Neural cell (in vitro differentiated cells): ENCODE results near the gene ONECUT1. TPM values are rescaled to one million over a fixed set of nuclear protein-coding genes. Genes with fewer than 3 reads are reported as not detected.

ENCODE experiments used
- H2AFZ ChIP-seq: fragments of 200-600, 300-800 bp; sonication (generic), shearing (Covaris generic); 2 replicates; pipeline ENCODE4 v1.6.0; 2014; ENCODE audit warnings: low read depth, mild to moderate bottlenecking, antibody characterized with exemption, low read length, moderate library complexity
- H3F3A ChIP-seq: fragments of 200-600 bp; shearing (Covaris generic); 2 replicates; pipeline ENCODE4 v1.6.1; 2016; ENCODE audit warnings: mild to moderate bottlenecking, moderate library complexity, mixed read lengths, antibody characterized with exemption, low read length; ENCODE audit not compliant: insufficient read depth, poor library complexity, severe bottlenecking
- H3K27ac ChIP-seq: fragments of 200-600, 300-800 bp; sonication (generic), shearing (Covaris generic); 2 replicates; pipeline ENCODE4 v1.5.1; 2014; ENCODE audit warnings: mild to moderate bottlenecking, low read length, moderate library complexity
- H3K27me3 ChIP-seq: fragments of 300-800, 200-600 bp; sonication (generic), shearing (Covaris generic); 2 replicates; pipeline ENCODE4 v1.6.0; 2014; ENCODE audit warnings: mild to moderate bottlenecking, low read depth, low read length, moderate library complexity; ENCODE audit not compliant: insufficient read depth
- H3K36me3 ChIP-seq: fragments of 300-800, 200-600 bp; sonication (generic), shearing (Covaris generic); 2 replicates; pipeline ENCODE4 v1.5.1; 2014; ENCODE audit warnings: mild to moderate bottlenecking, antibody characterized with exemption, low read length, moderate library complexity; ENCODE audit not compliant: insufficient read depth
- H3K4me2 ChIP-seq: fragments of 300-800, 200-600 bp; sonication (generic), shearing (Covaris generic); 2 replicates; pipeline ENCODE4 v1.6.0; 2014; ENCODE audit warnings: mild to moderate bottlenecking, low read length
- H3K4me3 ChIP-seq: fragments of 300-800, 200-600 bp; sonication (generic), shearing (Covaris generic); 2 replicates; pipeline ENCODE4 v1.5.1; 2014; ENCODE audit warnings: mild to moderate bottlenecking, low read length, moderate library complexity
- H3K79me2 ChIP-seq: fragments of 200-600 bp; shearing (Covaris generic); replicated peaks from 2 replicates; pipeline ENCODE4 v1.6.0; 2014; ENCODE audit warnings: mild to moderate bottlenecking, low read length, moderate library complexity; ENCODE audit not compliant: insufficient read depth
- H3K9ac ChIP-seq: fragments of 300-800, 200-600 bp; sonication (generic), shearing (Covaris generic); 2 replicates; pipeline ENCODE4 v1.6.1; 2016; ENCODE audit warnings: mild to moderate bottlenecking, low read length, mixed read lengths
- H3K9me2 ChIP-seq: fragments of 200-600 bp; shearing (Covaris generic); 2 replicates; pipeline ENCODE4 v1.6.1; 2016; ENCODE audit warnings: mild to moderate bottlenecking, low read length, mixed read lengths; ENCODE audit not compliant: insufficient read depth
- H3K9me3 ChIP-seq: fragments of 200-600, 300-800 bp; sonication (generic), shearing (Covaris generic); 2 replicates; pipeline ENCODE4 v1.6.1; 2016; ENCODE audit warnings: mild to moderate bottlenecking, mixed run types, low read length, moderate library complexity, mixed read lengths
- H4K20me1 ChIP-seq: fragments of 200-600 bp; shearing (Covaris generic); 2 replicates; pipeline ENCODE4 v1.6.1; 2016; ENCODE audit warnings: mild to moderate bottlenecking, mixed run types; ENCODE audit not compliant: insufficient read depth
- CTCF ChIP-seq: fragments of 450-650 bp; IDR thresholded peaks from 2 replicates; pipeline ENCODE4 v1.5.1; 2014; ENCODE audit warnings: antibody characterized with exemption, mild to moderate bottlenecking, moderate library complexity; ENCODE audit not compliant: poor library complexity, severe bottlenecking
- EP300 ChIP-seq: fragments of 450-650 bp; conservative IDR thresholded peaks from 2 replicates; pipeline ENCODE4 v1.6.1; 2014; ENCODE audit warnings: antibody characterized with exemption, mild to moderate bottlenecking, moderate library complexity; ENCODE audit not compliant: poor library complexity, severe bottlenecking
- EZH2 ChIP-seq: fragments of 200-600, 300-800 bp; shearing (Covaris generic), sonication (generic); IDR thresholded peaks from 2 replicates; pipeline ENCODE4 v1.6.1; 2014; ENCODE audit warnings: antibody characterized with exemption, low read length, borderline replicate concordance, mild to moderate bottlenecking; ENCODE audit not compliant: insufficient read depth, poor library complexity, severe bottlenecking
- MXI1 ChIP-seq: fragments of 450-650 bp; conservative IDR thresholded peaks from 2 replicates; pipeline ENCODE4 v1.6.1; 2014; ENCODE audit warnings: antibody characterized with exemption, mild to moderate bottlenecking; ENCODE audit not compliant: poor library complexity, severe bottlenecking
- POLR2AphosphoS5 ChIP-seq: IDR thresholded peaks from 2 replicates; pipeline ENCODE4 v1.6.1; 2012
- RAD21 ChIP-seq: fragments of 450-650 bp; conservative IDR thresholded peaks from 2 replicates; pipeline ENCODE4 v1.6.1; 2014; ENCODE audit warnings: antibody characterized with exemption, mild to moderate bottlenecking, moderate library complexity
- SMC3 ChIP-seq: fragments of 450-650 bp; conservative IDR thresholded peaks from 2 replicates; pipeline ENCODE4 v1.6.1; 2014; ENCODE audit warnings: antibody characterized with exemption, mild to moderate bottlenecking, moderate library complexity; ENCODE audit not compliant: poor library complexity
- TAF1 ChIP-seq: IDR thresholded peaks from 2 replicates; pipeline ENCODE4 v1.6.1; 2012; ENCODE audit warnings: low read depth
- polyA plus RNA-seq: library from polyadenylated mRNA; depleted of rRNA; stranded (reverse); fragments of >200 nt; gene quantifications from 2 replicates; pipeline ENCODE4 v1.2.3, GENCODE V29; 2014
- TF ChIP-seq, protein P1 (sequence below): IDR thresholded peaks from 2 replicates; pipeline ENCODE4 v1.6.1; 2012; ENCODE audit warnings: borderline replicate concordance

ONECUT1 gene
- polyA plus RNA-seq, 1 donor from 2014 or later = 1.2 TPM

DNA sequence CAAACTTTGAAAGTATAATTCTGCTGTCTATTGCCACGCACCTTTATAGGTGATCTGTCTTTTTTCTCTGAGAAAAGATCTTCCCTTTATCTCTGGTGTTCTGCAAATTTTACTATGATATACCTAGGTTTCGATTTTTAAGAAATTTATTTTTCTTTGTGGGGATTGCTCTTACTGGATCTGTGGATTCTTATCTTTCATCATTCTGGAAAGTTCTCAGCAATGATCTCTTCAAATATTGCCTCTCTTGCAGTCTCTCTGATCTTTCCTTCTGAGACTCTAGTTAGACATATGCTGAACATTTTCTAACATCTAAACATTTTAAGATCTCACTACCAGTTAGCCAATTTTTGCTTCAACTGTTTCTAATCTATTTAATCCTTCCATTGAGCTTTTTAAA, 63.9 kb downstream of the ONECUT1 start:
- TF ChIP-seq EP300 (no peak), SMC3 (no peak), CTCF (no peak), EZH2 (no peak), MXI1 (no peak), RAD21 (no peak), POLR2AphosphoS5 (no peak), TAF1 (no peak)
- TF ChIP-seq, protein P1, sequence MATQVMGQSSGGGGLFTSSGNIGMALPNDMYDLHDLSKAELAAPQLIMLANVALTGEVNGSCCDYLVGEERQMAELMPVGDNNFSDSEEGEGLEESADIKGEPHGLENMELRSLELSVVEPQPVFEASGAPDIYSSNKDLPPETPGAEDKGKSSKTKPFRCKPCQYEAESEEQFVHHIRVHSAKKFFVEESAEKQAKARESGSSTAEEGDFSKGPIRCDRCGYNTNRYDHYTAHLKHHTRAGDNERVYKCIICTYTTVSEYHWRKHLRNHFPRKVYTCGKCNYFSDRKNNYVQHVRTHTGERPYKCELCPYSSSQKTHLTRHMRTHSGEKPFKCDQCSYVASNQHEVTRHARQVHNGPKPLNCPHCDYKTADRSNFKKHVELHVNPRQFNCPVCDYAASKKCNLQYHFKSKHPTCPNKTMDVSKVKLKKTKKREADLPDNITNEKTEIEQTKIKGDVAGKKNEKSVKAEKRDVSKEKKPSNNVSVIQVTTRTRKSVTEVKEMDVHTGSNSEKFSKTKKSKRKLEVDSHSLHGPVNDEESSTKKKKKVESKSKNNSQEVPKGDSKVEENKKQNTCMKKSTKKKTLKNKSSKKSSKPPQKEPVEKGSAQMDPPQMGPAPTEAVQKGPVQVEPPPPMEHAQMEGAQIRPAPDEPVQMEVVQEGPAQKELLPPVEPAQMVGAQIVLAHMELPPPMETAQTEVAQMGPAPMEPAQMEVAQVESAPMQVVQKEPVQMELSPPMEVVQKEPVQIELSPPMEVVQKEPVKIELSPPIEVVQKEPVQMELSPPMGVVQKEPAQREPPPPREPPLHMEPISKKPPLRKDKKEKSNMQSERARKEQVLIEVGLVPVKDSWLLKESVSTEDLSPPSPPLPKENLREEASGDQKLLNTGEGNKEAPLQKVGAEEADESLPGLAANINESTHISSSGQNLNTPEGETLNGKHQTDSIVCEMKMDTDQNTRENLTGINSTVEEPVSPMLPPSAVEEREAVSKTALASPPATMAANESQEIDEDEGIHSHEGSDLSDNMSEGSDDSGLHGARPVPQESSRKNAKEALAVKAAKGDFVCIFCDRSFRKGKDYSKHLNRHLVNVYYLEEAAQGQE = no peak
- no peak overlapping the region for H3K27ac ChIP-seq

GRCh38 chr15:52718551-52718950, 71.6 kb downstream of the ONECUT1 start:
- H3K4me2 ChIP-seq = no peak overlapping the region
- H3K9ac ChIP-seq = no peak overlapping the region
- H3K79me2 ChIP-seq = no peaks in the 10 kb centered on the region
- no peak overlapping the region for H3K4me3 ChIP-seq
- H3K27me3 ChIP-seq = no peaks in the 10 kb centered on the region
- no peak for TF ChIP-seq EZH2
- no peak for TF ChIP-seq CTCF
- TF ChIP-seq MXI1 = no peak
- TF ChIP-seq, protein P1 = no peak
- TF ChIP-seq EP300 = no peak
- TF ChIP-seq TAF1 = no peak
- no peak for TF ChIP-seq RAD21
- TF ChIP-seq SMC3 = no peak
- no peak for TF ChIP-seq POLR2AphosphoS5
- H3K36me3 ChIP-seq = no peaks in the 10 kb centered on the region
- H3F3A ChIP-seq = no peaks in the 10 kb centered on the region
- H4K20me1 ChIP-seq = no peaks in the 10 kb centered on the region
- no peaks in the 10 kb centered on the region for H3K9me3 ChIP-seq
- no peak overlapping the region for H3K27ac ChIP-seq
- no peak overlapping the region for H2AFZ ChIP-seq
- H3K9me2 ChIP-seq = no peaks in the 10 kb centered on the region

More for the DNA sequence above, 63.9 kb downstream of the ONECUT1 start:
- Histone ChIP-seq H3K9me3 (no peaks in the 10 kb centered on the region), H3F3A (no peaks in the 10 kb centered on the region), H4K20me1 (no peaks in the 10 kb centered on the region), H3K79me2 (no peaks in the 10 kb centered on the region), H3K9me2 (no peaks in the 10 kb centered on the region), H3K27me3 (no peaks in the 10 kb centered on the region), H2AFZ (no peak overlapping the region), H3K9ac (no peak overlapping the region), H3K36me3 (no peaks in the 10 kb centered on the region), H3K4me2 (no peak overlapping the region), H3K4me3 (no peak overlapping the region)
